ENCODE data around the gene HRAS.

GRCh38 chr11:496834-497564, 38.4 kb downstream of the HRAS start:
- TF ChIP-seq, protein P1, sequence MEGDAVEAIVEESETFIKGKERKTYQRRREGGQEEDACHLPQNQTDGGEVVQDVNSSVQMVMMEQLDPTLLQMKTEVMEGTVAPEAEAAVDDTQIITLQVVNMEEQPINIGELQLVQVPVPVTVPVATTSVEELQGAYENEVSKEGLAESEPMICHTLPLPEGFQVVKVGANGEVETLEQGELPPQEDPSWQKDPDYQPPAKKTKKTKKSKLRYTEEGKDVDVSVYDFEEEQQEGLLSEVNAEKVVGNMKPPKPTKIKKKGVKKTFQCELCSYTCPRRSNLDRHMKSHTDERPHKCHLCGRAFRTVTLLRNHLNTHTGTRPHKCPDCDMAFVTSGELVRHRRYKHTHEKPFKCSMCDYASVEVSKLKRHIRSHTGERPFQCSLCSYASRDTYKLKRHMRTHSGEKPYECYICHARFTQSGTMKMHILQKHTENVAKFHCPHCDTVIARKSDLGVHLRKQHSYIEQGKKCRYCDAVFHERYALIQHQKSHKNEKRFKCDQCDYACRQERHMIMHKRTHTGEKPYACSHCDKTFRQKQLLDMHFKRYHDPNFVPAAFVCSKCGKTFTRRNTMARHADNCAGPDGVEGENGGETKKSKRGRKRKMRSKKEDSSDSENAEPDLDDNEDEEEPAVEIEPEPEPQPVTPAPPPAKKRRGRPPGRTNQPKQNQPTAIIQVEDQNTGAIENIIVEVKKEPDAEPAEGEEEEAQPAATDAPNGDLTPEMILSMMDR (conservative IDR thresholded peaks at IDR 0.05), result no peak
- TF ChIP-seq EZH2 (IDR thresholded peaks at IDR 0.05; ENCODE audit: low read depth), result no peak
